Lower leg skin (tissue), 3 donors: ENCODE results near the gene RAB27B.

Source experiments
- POLR2A ChIP-seq, 2 donors: fragments of 450-650 bp; IDR thresholded peaks; one replicate each; pipeline ENCODE4 v1.6.1; 2016 to 2017; ENCODE audit warnings: antibody characterized with exemption in 2 of 2, mild to moderate bottlenecking in 1 of 2, moderate library complexity in 1 of 2
- TF ChIP-seq, protein P1 (sequence below), 3 donors: fragments of 450-650 bp; IDR thresholded peaks; one replicate each; pipeline ENCODE4 v1.5.1; 2016; ENCODE audit warnings: antibody characterized with exemption in 3 of 3, mild to moderate bottlenecking in 3 of 3, moderate library complexity in 2 of 3

DNA sequence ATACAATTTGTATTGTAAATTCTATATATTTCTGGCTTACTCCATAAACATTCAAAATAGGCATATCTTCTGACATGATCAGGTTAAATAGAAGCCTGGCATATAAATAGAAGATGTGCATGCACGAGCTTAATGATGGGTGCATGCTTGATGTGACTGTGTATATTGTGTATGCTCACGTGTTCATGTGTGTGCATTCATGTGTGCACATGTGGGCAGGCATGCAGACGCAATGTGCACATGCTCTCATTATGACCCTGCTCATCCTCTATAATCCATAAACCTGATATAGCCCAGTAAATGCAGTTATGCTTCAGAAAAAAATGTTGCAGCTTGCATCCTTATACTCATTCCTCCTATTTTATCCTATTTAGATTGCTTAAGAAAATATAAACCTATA lies 29.2 kb downstream of the RAB27B start:
- TF ChIP-seq, protein P1, sequence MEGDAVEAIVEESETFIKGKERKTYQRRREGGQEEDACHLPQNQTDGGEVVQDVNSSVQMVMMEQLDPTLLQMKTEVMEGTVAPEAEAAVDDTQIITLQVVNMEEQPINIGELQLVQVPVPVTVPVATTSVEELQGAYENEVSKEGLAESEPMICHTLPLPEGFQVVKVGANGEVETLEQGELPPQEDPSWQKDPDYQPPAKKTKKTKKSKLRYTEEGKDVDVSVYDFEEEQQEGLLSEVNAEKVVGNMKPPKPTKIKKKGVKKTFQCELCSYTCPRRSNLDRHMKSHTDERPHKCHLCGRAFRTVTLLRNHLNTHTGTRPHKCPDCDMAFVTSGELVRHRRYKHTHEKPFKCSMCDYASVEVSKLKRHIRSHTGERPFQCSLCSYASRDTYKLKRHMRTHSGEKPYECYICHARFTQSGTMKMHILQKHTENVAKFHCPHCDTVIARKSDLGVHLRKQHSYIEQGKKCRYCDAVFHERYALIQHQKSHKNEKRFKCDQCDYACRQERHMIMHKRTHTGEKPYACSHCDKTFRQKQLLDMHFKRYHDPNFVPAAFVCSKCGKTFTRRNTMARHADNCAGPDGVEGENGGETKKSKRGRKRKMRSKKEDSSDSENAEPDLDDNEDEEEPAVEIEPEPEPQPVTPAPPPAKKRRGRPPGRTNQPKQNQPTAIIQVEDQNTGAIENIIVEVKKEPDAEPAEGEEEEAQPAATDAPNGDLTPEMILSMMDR (IDR thresholded peaks at IDR 0.05): no peak
- TF ChIP-seq POLR2A (IDR thresholded peaks at IDR 0.05): no peak
